Esophagus squamous epithelium (tissue), 4 donors: ENCODE measurements around the gene ENOX2.

ENCODE experiments used
- POLR2A ChIP-seq, 4 donors: fragments of 450-650 bp; IDR thresholded peaks; one replicate each; pipeline ENCODE4 v1.6.1; 2017; ENCODE audit warnings: antibody characterized with exemption in 4 of 4, mild to moderate bottlenecking in 4 of 4, moderate library complexity in 3 of 4
- TF ChIP-seq, protein P1 (sequence below), 6 experiments: fragments of 450-650 bp in 4 of 6; fragments of 200-600 bp in 2 of 6; sonication (generic) in 2 of 6; IDR thresholded peaks; one replicate each; pipeline ENCODE4 v1.5.1; 2016 to 2019; ENCODE audit warnings: antibody characterized with exemption in 6 of 6, mild to moderate bottlenecking in 4 of 6, moderate library complexity in 4 of 6

DNA sequence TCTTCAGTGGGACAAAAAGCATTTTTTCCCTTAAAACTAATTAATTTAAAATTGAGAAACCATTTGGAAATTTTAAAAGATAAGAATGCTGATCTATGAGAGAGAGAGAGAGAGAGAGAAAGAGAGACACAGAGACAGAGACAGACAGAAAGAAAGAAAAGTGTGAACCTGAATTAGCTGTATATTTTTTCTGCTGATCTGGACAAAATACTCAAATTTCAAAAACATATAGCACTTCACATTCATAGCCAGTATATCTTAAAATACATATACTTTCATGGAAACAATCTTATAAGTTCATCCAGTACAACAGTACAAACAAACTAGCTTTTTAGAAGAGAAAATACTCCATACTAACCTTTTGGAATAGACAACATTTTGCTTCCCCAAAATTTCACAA lies 18.4 kb downstream of the ENOX2 start:
- no peak for TF ChIP-seq POLR2A (IDR thresholded peaks at IDR 0.05)
- TF ChIP-seq, protein P1, sequence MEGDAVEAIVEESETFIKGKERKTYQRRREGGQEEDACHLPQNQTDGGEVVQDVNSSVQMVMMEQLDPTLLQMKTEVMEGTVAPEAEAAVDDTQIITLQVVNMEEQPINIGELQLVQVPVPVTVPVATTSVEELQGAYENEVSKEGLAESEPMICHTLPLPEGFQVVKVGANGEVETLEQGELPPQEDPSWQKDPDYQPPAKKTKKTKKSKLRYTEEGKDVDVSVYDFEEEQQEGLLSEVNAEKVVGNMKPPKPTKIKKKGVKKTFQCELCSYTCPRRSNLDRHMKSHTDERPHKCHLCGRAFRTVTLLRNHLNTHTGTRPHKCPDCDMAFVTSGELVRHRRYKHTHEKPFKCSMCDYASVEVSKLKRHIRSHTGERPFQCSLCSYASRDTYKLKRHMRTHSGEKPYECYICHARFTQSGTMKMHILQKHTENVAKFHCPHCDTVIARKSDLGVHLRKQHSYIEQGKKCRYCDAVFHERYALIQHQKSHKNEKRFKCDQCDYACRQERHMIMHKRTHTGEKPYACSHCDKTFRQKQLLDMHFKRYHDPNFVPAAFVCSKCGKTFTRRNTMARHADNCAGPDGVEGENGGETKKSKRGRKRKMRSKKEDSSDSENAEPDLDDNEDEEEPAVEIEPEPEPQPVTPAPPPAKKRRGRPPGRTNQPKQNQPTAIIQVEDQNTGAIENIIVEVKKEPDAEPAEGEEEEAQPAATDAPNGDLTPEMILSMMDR (IDR thresholded peaks at IDR 0.05), result no peak
